Ovary (tissue), 3 donors: ENCODE results near the gene ZNF860.

Experiments used
- CTCF ChIP-seq, 3 donors: fragments of 450-650 bp in 2 of 3; fragments of 200-600 bp in 1 of 3; IDR thresholded peaks; one replicate each; pipeline versions ENCODE4 v1.5.1 to v1.8.0; 2016 to 2022; ENCODE audit warnings: antibody characterized with exemption in 3 of 3, mild to moderate bottlenecking in 1 of 3
- POLR2A ChIP-seq: fragments of 450-650 bp; IDR thresholded peaks from one replicate; pipeline ENCODE4 v1.6.1; 2017; ENCODE audit warnings: antibody characterized with exemption, mild to moderate bottlenecking, moderate library complexity
- donor health status: DM: no; HTN: no; CAD: no.

- TF ChIP-seq POLR2A: no peak
- no peak for TF ChIP-seq CTCF (IDR thresholded peaks at IDR 0.05)
Measured at GRCh38 chr3:31974964-31975363, 6.6 kb upstream of the ZNF860 start.
